SU-DHL-6 (cell line): ENCODE results near the gene L3MBTL4.

Experiments used
- H2AFZ ChIP-seq: fragments of 200-600 bp; sonication (generic); 2 replicates; pipeline ENCODE4 v1.6.1; 2014; ENCODE audit warnings: low read depth, mild to moderate bottlenecking, moderate library complexity, mixed read lengths, antibody characterized with exemption, low read length; ENCODE audit not compliant: severe bottlenecking
- H3F3A ChIP-seq: fragments of 200-600 bp; shearing (Covaris generic); 2 replicates; pipeline ENCODE4 v1.6.0; 2016; ENCODE audit warnings: antibody characterized with exemption, mild to moderate bottlenecking; ENCODE audit not compliant: insufficient read depth
- H3K27ac ChIP-seq: fragments of 200-600 bp; sonication (generic); 2 replicates; pipeline ENCODE4 v1.5.1; 2016; ENCODE audit warnings: low read depth, mild to moderate bottlenecking, low read length, moderate library complexity, mixed read lengths
- H3K27me3 ChIP-seq: fragments of 200-600 bp; sonication (generic), shearing (Covaris generic); 2 replicates; pipeline ENCODE4 v1.6.0; 2014; ENCODE audit warnings: mild to moderate bottlenecking, low read length
- H3K36me3 ChIP-seq: fragments of 200-600 bp; sonication (generic); 2 replicates; pipeline ENCODE4 v1.6.1; 2014; ENCODE audit warnings: mild to moderate bottlenecking, low read length, mixed read lengths
- H3K4me2 ChIP-seq: fragments of 300-600, 200-600 bp; shearing (Covaris generic), sonication (generic); 2 replicates; pipeline ENCODE4 v1.6.0; 2014; ENCODE audit warnings: low read length, low read depth, mild to moderate bottlenecking; ENCODE audit not compliant: poor library complexity, severe bottlenecking
- H3K4me3 ChIP-seq: fragments of 200-600 bp; sonication (generic); 2 replicates; pipeline ENCODE4 v1.5.1; 2014; ENCODE audit warnings: antibody characterized with exemption, low read length, mild to moderate bottlenecking, mixed read lengths; ENCODE audit not compliant: insufficient read depth, poor library complexity, severe bottlenecking
- H3K79me2 ChIP-seq: fragments of 200-600 bp; sonication (generic); 2 replicates; pipeline ENCODE4 v1.6.1; 2014; ENCODE audit warnings: mild to moderate bottlenecking, low read length, moderate library complexity; ENCODE audit not compliant: insufficient read depth
- H3K9ac ChIP-seq: fragments of 200-600 bp; sonication (generic); 2 replicates; pipeline ENCODE4 v1.7.0; 2014; ENCODE audit warnings: mild to moderate bottlenecking, low read length
- H3K9me2 ChIP-seq: fragments of 200-600 bp; sonication (generic); replicated peaks from 2 replicates; pipeline ENCODE4 v1.6.1; 2014; ENCODE audit warnings: low read length; ENCODE audit not compliant: insufficient read depth
- H3K9me3 ChIP-seq: fragments of 200-600 bp; sonication (generic); 2 replicates; pipeline ENCODE4 v1.6.1; 2014; ENCODE audit warnings: low read length, mixed read lengths; ENCODE audit not compliant: insufficient read depth
- H4K20me1 ChIP-seq: fragments of 200-600 bp; sonication (generic); 2 replicates; pipeline ENCODE4 v1.6.1; 2014; ENCODE audit warnings: low read depth, mild to moderate bottlenecking, antibody characterized with exemption, low read length, moderate library complexity, mixed read lengths
- EZH2phosphoT487 ChIP-seq: fragments of 200-600 bp; sonication (generic), shearing (Covaris generic); conservative IDR thresholded peaks from 2 replicates; pipeline ENCODE4 v1.6.1; 2018; ENCODE audit warnings: mild to moderate bottlenecking, antibody characterized with exemption, low read length, moderate library complexity, mixed read lengths
- TF ChIP-seq, protein P1 (sequence below): fragments of 200-600 bp; sonication (generic); IDR thresholded peaks from one replicate; pipeline ENCODE4 v1.5.1; 2017; ENCODE audit warnings: antibody characterized with exemption, mild to moderate bottlenecking, low read length, moderate library complexity; ENCODE audit not compliant: insufficient read depth, poor library complexity, severe bottlenecking

The L3MBTL4 gene

DNA sequence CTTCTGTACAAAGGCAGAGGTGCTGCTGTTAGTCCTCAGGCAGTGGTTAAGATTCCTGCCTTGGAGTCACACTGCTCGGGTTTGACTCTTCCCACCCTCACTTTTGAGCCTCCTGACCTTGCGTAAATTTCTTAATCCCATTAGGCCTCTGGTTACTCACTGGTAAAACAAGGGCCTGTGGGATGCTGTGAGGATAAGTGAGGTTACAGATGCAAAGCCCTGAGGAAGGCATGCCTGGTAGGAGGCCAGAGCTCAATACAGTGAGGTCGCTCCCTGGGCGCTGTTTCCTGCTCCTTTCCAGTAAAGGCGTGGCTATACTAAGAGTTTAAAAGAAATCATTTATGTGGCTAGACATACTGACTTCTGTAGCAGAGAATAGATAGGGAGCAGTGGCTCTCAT, 391.9 kb downstream of the L3MBTL4 start:
- Histone ChIP-seq H3K27ac (no peak overlapping the region), H2AFZ (no peak overlapping the region), H3K9me2 (no peaks in the 10 kb centered on the region), H3F3A (no peaks in the 10 kb centered on the region), H3K9ac (no peak overlapping the region), H4K20me1 (no peaks in the 10 kb centered on the region), H3K9me3 (no peaks in the 10 kb centered on the region), H3K79me2 (no peaks in the 10 kb centered on the region), H3K4me2 (no peak overlapping the region), H3K27me3 (no peaks in the 10 kb centered on the region), H3K4me3 (no peak overlapping the region), H3K36me3 (no peaks in the 10 kb centered on the region)
- TF ChIP-seq, protein P1, sequence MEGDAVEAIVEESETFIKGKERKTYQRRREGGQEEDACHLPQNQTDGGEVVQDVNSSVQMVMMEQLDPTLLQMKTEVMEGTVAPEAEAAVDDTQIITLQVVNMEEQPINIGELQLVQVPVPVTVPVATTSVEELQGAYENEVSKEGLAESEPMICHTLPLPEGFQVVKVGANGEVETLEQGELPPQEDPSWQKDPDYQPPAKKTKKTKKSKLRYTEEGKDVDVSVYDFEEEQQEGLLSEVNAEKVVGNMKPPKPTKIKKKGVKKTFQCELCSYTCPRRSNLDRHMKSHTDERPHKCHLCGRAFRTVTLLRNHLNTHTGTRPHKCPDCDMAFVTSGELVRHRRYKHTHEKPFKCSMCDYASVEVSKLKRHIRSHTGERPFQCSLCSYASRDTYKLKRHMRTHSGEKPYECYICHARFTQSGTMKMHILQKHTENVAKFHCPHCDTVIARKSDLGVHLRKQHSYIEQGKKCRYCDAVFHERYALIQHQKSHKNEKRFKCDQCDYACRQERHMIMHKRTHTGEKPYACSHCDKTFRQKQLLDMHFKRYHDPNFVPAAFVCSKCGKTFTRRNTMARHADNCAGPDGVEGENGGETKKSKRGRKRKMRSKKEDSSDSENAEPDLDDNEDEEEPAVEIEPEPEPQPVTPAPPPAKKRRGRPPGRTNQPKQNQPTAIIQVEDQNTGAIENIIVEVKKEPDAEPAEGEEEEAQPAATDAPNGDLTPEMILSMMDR, result no peak
- TF ChIP-seq EZH2phosphoT487, result no peak

DNA sequence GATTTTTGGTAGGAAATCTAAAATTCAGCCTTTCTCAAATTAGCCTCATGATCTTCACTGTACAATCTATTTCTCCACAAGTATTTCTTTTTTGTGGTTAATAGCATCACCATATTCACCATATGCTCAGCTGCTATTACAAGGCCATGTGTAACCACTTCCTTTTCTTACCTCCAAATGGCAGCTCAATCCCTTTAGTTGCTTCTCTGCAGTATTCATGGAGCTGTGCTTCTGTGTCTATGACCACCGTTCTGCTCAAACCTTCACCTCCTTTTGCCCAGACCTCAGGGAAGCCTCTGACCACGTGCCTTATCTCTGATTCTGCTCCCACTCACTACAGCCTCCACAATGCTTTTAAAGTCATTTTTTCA, 392.7 kb downstream of the L3MBTL4 start:
- TF ChIP-seq, protein P1, result no peak
- TF ChIP-seq EZH2phosphoT487, result no peak
- no peaks in the 10 kb centered on the region for H3F3A ChIP-seq
- no peak overlapping the region for H3K4me3 ChIP-seq
- no peak overlapping the region for H3K4me2 ChIP-seq
- no peak overlapping the region for H3K27ac ChIP-seq
- no peaks in the 10 kb centered on the region for H3K9me3 ChIP-seq
- no peaks in the 10 kb centered on the region for H4K20me1 ChIP-seq
- no peaks in the 10 kb centered on the region for H3K27me3 ChIP-seq
- no peaks in the 10 kb centered on the region for H3K36me3 ChIP-seq
- H3K9ac ChIP-seq, result no peak overlapping the region
- no peaks in the 10 kb centered on the region for H3K9me2 ChIP-seq
- no peak overlapping the region for H2AFZ ChIP-seq
- H3K79me2 ChIP-seq, result no peaks in the 10 kb centered on the region

GRCh38 chr18:6021306-6022073, 393.2 kb downstream of the L3MBTL4 start:
- TF ChIP-seq, protein P1, result no peak
- no peak for TF ChIP-seq EZH2phosphoT487
- Histone ChIP-seq H3K27me3 (no peaks in the 10 kb centered on the region), H3K27ac (no peak overlapping the region), H4K20me1 (no peaks in the 10 kb centered on the region), H3K4me3 (no peak overlapping the region), H3K9ac (no peak overlapping the region), H3F3A (no peaks in the 10 kb centered on the region), H3K4me2 (no peak overlapping the region), H2AFZ (no peak overlapping the region), H3K36me3 (no peaks in the 10 kb centered on the region), H3K9me3 (no peaks in the 10 kb centered on the region), H3K9me2 (no peaks in the 10 kb centered on the region), H3K79me2 (no peaks in the 10 kb centered on the region)
